T-helper 17 cell (primary cell): ENCODE measurements around the gene PPP1R12B. TPM values are rescaled to one million over a fixed set of nuclear protein-coding genes. Genes with fewer than 3 reads are reported as not detected.
"Not testable (repeated sequence)": the region's sequence is repeated elsewhere in the genome, so short reads cannot be mapped to it uniquely, and the experiment has no call there.

ENCODE experiments used
- ATAC-seq: fragments of 150-1000 bp; cut with Tn5 transposase; 2 replicates; pipeline ENCODE4 v1.10.0; 2021; ENCODE audit warnings: mild to moderate bottlenecking, moderate library complexity
- DNase-seq, 3 donors: peaks; one replicate each; pipeline versions ENCODE4 v3.0.0 to v3.0.0-alpha.2; 2020 to 2021
- H3K9me3 ChIP-seq: one replicate; pipeline ENCODE4 v1.7.0; 2013; ENCODE audit warnings: low read length, mild to moderate bottlenecking; ENCODE audit not compliant: control insufficient read depth, poor library complexity, severe bottlenecking
- H3K27ac Mint-ChIP-seq: one replicate; pipeline ENCODE4 v1.8.0; 2022; ENCODE audit warnings: mild to moderate bottlenecking, moderate library complexity, mixed read lengths
- H3K27me3 Mint-ChIP-seq: one replicate; pipeline ENCODE4 v1.8.0; 2022; ENCODE audit warnings: mixed read lengths
- H3K36me3 Mint-ChIP-seq: one replicate; pipeline ENCODE4 v1.8.0; 2022; ENCODE audit warnings: low read depth, mixed read lengths
- H3K4me1 Mint-ChIP-seq: one replicate; pipeline ENCODE4 v1.8.0; 2022; ENCODE audit warnings: mild to moderate bottlenecking, mixed read lengths
- H3K4me3 Mint-ChIP-seq: one replicate; pipeline ENCODE4 v1.8.0; 2022; ENCODE audit warnings: mild to moderate bottlenecking, moderate library complexity, mixed read lengths
- total RNA-seq, 4 donors: library from RNA in 2 of 4; stranded (reverse) in 2 of 4; gene quantifications; one replicate each; pipeline ENCODE4 v1.2.3 and lab custom pipeline; 2022 to 2026

Gene PPP1R12B
- total RNA-seq, 2 donors from 2014 or later = 28.6 to 30.4 TPM

DNA sequence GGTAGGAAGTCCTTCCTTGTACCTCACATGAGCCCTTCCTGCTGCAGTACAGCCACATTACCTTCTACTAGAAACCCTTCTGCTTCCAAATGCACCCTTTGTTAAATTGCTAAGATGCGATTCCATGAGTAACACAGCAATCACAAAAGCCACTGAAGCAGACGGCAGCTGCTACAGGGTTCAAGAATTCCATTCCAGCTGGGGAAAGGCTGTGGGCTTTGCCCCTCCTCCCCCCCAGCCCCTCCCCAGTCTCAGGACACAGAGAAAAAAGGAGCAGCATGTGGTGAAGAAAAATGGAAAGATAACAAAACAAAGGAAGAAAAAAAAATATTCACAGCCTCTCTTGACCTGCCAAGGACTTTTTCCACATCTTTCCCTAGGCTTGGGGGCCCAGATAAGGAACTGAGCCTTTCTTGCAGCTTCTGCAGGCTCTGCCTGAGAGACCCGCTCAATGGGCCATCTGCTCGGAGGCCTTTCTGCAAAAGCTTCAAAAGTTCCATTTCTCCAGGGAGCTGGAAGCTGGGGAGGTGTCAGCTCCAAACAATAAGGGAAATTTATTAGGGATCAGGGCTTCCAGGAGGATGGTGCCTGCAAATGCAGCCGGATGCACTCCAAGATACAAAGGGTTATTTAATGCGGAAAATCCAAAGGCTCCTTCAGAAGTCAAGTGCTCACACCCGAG, 289.7 kb downstream of the PPP1R12B start:
- no peak for ATAC-seq
- H3K27ac Mint-ChIP-seq = no peak overlapping the region

DNA sequence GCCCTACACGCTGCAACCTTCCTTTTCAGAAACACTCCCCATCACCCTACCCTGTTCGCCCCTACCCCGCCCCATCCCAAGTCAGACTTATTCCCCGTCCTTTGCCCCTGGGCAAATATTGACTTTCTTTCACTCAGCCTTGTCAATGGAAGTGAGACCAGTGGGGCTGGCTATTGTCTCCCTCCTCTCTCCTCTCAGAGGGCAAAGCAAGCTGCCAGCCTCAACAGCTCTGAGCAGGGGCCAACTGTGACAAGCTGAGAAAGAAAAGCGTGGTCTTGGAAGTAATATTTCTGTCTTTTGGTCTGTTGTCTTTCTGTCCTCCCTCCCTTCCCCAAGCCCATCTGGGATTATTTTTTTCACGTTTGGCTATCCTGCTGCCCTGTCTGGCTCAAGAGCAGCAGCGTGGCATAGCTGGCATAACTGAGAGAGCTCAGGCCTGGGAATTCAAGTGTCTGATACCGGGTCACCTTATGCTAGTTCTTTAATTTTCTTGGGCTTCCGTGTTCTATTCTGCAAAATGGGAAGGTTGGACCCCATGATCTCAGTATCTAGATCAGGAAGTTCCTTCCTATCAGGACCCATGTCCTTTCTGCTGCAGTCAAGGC, 290.3 kb downstream of the PPP1R12B start:
- peaks cover 61% of the 10 kb centered on the region for H3K27me3 Mint-ChIP-seq
- not testable (repeated sequence) for DNase-seq, H3K9me3 ChIP-seq, H3K36me3 Mint-ChIP-seq, ATAC-seq, H3K27ac Mint-ChIP-seq, H3K4me3 Mint-ChIP-seq
- H3K4me1 Mint-ChIP-seq = peaks cover 15% of the 10 kb centered on the region

More for the DNA sequence above, 289.7 kb downstream of the PPP1R12B start:
- Mint-ChIP-seq H3K27me3 (peaks cover 66% of the 10 kb centered on the region), H3K4me1 (peaks cover 12% of the 10 kb centered on the region), H3K4me3 (no peak overlapping the region), H3K36me3 (peaks cover 2% of the 10 kb centered on the region)
- no peaks in the 10 kb centered on the region for H3K9me3 ChIP-seq
- no peak for DNase-seq

DNA sequence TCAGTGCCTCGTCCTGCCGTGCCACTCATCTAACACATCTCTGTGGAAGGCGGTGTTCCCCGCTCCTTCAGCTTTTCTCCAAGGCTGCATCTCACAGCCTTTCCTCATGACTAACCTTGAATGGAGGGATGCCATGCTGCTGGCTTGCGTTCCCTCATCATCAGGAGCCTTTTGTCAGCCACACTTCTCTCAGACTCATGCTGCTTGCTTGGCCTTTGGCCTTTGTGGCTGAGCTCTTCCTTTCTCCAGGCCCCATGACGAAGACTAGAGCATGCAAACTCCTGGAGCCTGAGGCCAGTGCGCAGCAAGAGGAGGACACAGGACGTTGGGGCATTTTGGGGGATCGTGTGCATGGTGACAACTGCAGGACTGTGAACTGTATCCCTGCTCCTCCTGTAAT, 291.0 kb downstream of the PPP1R12B start:
- DNase-seq (no peak), ATAC-seq (no peak)
- peaks cover 61% of the 10 kb centered on the region for H3K27me3 Mint-ChIP-seq
- peaks cover 17% of the 10 kb centered on the region for H3K4me1 Mint-ChIP-seq
- H3K9me3 ChIP-seq = no peaks in the 10 kb centered on the region
- no peak overlapping the region for H3K27ac Mint-ChIP-seq
- H3K36me3 Mint-ChIP-seq = peaks cover 2% of the 10 kb centered on the region
- H3K4me3 Mint-ChIP-seq = no peak overlapping the region

DNA sequence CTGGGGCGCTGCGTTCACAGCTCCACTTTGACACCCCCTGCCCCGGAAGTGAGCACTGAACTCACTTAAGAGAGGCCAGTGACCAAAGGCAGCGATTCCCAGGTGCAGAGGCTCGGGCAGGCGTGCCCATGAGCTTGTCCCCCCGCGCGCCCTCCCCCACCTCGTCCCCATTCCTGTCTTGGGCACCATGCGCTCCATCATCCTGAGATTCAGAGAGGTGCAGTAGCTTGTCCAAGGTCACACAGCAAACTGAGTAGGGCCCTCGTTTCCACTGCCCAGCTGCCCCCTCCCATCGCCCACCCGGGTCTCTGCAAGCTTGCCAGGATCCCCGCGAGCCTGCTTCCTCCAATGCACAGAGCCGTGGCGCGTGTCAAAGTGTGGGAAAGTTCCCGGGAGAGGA, 293.7 kb downstream of the PPP1R12B start:
- Mint-ChIP-seq H3K4me3 (no peak overlapping the region), H3K4me1 (peaks cover 23% of the 10 kb centered on the region), H3K36me3 (peaks cover 3% of the 10 kb centered on the region), H3K27me3 (peaks cover 66% of the 10 kb centered on the region), H3K27ac (no peak overlapping the region)
- DNase-seq = no peak
- H3K9me3 ChIP-seq = no peaks in the 10 kb centered on the region
- ATAC-seq = no peak

Other genes with a start within 250 kb of the PPP1R12B start
- gene GPR37L1, start 225.8 kb upstream of the PPP1R12B start, total RNA-seq = not detected
- 10 to 100 TPM; 71.9 to 76.4 TPM for gene ARL8A, start 204.0 kb upstream of the PPP1R12B start, total RNA-seq
- 100 to 1,000 TPM in 1 of 2 donors, 10 to 100 TPM in 1; 97.5 to 101 TPM for gene PTPN7, start 188.1 kb upstream of the PPP1R12B start, total RNA-seq
- gene LGR6, start 154.9 kb upstream of the PPP1R12B start, total RNA-seq = under 1 TPM; 0.13 to 0.25 TPM
- 1 to 10 TPM; 1.6 to 2.4 TPM for gene UBE2T, start 6.8 kb upstream of the PPP1R12B start, total RNA-seq